RPMI7951 (cell line): Measurements from ENCODE around the gene MIPOL1. TPM values are rescaled to one million over a fixed set of nuclear protein-coding genes. Genes with fewer than 3 reads are reported as not detected.
A peak's percentile ranks its signal among the peaks of the same experiment; 100 is the strongest.
"Not testable (repeated sequence)": the region's sequence is repeated elsewhere in the genome, so short reads cannot be mapped to it uniquely, and the experiment has no call there.

ENCODE experiments used
- DNase-seq: peaks from one replicate; pipeline ENCODE4 v3.0.0-alpha.2; 2012; ENCODE audit warnings: low read depth
- total RNA-seq: library from RNA; depleted of rRNA; stranded (reverse); fragments of >200 nt; shearing (Covaris generic); gene quantifications from 2 replicates; pipeline ENCODE4 v1.2.3, GENCODE V29; 2014

Gene MIPOL1
- total RNA-seq, 1 experiment from 2014 or later, result 5.4 TPM

- peak; percentile 1 for DNase-seq
Measured at GRCh38 chr14:37546621-37547447, 349.1 kb downstream of the MIPOL1 start.

GRCh38 chr14:37550511-37550910 lies 352.8 kb downstream of the MIPOL1 start:
- no peak for DNase-seq

- DNase-seq, result no peak
Measured at GRCh38 chr14:37551119-37551518, 353.4 kb downstream of the MIPOL1 start.

DNA sequence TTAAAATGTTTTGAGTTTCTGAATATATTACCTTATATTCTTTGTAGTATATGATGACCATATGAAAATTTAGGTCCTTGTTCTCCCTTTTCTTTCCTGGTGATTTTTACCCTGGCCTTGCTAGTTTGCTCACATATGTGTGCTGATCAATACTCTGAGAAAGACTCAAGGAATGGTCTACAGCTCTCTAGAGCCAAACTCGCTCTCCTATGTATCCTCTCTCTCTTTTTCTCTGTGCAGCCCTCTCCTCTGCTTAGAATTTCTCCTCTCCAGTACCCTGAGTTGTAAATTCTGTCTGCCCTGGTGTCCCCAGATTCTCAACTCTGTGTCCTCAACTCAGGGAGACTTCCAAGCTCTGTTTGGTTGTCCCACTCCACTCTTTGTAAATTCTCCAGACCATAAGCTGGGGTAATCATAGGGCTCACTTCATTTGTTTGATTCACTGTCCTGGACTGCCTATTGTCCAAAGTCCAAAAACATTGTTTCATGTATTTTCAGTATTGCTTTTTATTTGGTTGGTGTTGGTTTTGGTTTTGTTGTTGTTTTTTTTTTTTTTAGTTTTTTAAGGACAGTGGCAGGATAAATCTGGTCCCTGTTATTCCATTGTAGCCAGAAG lies 356.3 kb downstream of the MIPOL1 start:
- DNase-seq, result no peak

DNA sequence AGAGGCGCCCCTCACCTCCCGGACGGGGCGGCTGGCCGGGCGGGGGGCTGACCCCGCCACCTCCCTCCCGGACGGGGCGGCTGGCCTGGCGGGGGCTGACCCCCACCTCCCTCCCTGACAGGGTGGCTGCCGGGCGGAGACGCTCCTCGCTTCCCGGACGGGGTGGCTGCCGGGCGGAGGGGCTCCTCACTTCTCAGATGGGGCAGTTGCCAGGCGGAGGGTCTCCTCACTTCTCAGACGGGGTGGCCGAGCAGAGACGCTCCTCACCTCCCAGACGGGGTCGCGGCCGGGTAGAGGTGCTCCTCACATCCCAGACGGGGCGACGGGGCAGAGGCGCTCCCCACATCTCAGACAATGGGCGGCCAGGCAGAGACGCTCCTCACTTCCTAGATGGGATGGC lies 357.9 kb downstream of the MIPOL1 start:
- DNase-seq, result not testable (repeated sequence)

DNA sequence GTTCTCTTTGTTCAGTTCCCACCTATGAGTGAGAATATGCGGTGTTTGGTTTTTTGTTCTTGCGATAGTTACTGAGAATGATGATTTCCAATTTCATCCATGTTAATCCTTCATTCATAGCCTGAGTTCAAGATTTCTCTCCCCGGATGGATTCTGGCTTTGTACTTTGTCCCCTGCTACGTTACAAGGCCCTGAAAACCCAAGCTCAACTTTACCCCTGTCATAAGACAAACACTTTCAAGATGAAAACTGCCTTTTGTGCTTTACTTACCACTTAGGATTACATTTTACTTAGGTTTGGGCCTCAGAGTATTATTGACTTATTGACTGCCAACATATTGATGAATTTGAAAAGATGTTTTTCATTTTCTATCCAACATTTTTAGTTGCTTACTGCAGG lies 361.0 kb downstream of the MIPOL1 start:
- DNase-seq, result no peak

DNA sequence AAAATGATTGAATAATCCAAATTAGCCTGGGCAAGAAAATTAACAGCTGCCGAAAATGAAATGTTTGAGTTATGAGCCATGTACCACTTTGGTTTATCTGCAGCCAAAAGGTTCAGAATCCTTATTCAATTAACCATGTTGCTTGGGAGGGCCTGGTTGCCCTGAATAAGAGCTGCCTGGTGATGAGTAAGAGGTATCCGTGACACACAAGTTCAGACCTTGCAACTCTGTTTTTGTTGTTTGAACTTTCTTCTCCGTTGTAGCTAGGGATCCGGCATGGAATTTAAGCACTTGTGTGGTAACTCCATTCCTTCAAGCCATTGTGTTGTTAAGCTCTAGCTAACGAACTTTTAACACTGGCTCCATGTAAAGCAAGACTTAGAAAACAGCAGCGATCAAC lies 361.6 kb downstream of the MIPOL1 start:
- DNase-seq, result no peak

DNA sequence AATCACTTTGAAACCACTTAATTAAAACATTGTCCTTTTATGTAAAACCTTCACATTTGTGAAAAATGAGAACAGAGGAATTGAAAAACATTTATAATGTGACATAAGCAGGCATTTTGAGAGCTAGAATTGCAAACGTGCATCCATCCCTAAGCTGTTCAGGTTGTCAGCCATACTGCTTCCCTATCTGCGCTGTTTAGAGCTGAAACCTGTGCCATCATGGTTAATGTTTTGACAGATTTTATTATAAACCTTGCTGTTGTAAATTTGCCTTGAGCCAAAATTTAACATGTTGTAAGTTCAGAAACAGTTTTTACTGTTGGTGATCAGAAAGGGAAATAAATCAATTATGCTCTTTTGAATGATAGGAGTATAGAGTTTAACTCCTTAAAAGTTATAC lies 365.5 kb downstream of the MIPOL1 start:
- DNase-seq, result no peak

DNA sequence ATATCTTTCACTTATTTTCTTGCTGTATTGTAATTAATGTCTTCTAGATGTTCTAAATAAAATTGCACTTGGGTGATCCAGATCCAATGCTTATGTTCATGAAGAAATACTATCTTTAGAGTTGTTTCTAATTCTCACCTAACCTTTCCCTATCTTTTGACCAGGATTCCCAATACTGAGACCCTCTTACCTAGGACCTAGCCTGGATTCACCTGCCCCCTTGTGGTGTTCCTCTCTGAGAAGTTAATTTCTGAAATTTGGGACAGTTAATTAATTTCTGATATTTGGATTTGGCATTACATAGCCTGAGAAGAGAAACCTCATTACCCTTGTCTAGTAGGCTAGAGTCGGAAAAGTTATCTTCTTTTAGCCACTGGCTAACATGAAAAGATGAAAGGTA lies 367.8 kb downstream of the MIPOL1 start:
- DNase-seq, result no peak

DNA sequence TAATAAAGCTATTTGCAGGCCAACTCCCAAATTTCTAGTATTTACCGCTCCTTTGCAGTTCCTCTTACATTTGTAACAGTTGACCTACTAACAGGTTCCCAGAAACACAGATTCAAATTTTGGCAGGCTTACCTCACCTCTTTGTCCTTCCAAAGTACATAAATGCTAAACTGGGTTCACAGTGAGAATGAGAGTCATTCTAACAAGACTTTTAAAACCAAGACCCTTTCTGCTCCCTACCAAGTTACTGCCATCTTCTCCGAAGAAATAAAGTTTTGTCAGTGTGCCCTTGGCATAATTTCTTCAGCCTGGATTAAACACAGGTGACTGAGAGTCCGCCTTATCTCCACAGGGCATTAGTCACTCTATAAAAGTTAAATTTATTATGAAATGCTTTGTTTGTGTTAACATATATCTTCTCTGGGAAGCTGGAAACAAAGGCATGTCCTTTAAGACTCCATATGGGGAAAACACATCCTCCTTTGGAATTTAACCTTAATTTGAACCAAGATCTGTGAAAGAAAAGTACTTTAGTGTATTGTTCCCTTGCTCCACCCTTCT lies 369.2 kb downstream of the MIPOL1 start:
- DNase-seq, result no peak

- DNase-seq, result no peak
Measured at GRCh38 chr14:37569729-37570128, 372.0 kb downstream of the MIPOL1 start.

DNA sequence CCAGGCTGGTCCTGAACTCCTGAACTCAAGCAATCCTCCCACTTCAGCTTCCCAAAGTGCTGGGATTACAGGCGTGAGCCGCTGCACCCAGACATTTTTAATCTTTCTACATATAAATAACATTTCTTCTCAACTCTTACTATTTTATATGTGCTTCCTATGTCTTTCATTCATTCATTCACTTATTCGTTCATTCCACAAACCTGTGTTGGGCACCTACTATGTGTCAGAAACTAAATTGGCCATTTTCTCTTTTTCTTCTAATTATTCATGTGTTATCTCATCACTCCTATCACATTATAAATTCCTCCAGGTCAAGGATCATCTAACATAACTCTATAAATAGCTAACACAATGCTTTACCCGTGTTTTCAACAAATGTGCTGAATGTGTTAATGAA lies 373.7 kb downstream of the MIPOL1 start:
- no peak for DNase-seq

GRCh38 chr14:37573356-37573755 lies 375.6 kb downstream of the MIPOL1 start:
- no peak for DNase-seq

- no peak for DNase-seq
Measured at GRCh38 chr14:37579274-37579673, 381.5 kb downstream of the MIPOL1 start.

- DNase-seq, result no peak
Measured at GRCh38 chr14:37580146-37580545, 382.4 kb downstream of the MIPOL1 start.

DNA sequence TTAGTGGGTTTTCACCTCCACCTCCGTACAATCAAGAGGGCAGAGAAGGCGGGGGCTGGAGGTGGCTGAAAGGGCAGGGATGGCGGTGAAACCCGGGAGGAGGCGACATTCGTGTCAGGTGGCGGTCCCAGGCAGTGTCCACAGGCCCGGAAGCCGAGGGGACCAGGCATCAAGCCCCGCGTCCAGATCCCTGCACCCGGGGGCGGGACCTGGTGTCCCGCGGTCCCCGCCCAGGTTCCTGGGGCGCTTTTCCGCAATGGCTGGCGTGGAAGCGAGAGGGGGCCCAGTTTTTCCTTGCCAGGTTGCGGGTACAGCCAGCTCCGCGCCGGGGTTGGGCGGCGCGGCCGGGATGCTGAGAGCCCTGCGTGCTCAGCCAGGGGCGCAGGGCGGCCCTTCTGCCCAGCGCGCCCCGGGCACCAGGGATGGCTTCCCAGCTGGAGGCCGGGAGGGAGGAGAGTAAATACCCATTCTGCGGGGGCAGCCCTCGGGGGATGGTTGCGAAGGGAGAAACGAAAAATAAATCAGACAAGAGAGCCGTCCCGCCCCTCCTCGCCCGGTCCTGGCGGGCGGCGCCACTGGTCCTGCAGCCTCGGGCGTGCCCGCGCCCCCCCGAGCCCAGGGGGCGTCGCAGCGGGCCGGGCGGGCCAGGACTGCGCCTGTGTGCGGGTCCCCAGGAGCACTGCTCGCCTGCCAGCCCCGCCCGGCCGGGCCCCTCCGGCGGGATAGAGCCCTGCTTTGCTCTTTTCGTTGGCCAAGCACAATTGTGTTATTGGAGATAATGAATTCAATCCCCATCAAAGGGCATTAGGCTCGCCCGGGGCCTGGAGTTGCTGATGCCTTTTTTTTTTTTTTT lies 385.8 kb downstream of the MIPOL1 start:
- DNase-seq, result no peak

GRCh38 chr14:37584211-37585100 lies 386.7 kb downstream of the MIPOL1 start:
- DNase-seq, result no peak

DNA sequence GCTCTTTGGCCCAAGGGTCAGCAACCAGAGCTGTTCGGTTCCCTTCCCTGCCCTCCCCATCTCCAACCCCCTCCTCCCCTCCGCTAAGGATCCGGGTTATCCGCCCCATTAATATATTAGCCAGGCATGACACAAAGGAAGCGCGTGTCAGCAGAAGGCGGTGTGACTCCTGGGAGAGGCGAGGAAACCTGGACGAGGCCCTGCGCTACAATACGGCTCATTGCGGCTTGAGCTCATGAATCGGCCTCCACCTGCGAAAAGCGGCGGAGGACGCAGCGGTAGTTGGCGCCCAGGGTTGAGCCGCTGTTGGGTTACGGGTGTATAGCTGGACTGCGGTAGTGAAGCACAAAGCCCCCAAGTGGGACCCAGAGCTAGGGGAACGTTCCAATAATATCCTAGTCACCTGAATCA lies 387.4 kb downstream of the MIPOL1 start:
- no peak for DNase-seq

DNA sequence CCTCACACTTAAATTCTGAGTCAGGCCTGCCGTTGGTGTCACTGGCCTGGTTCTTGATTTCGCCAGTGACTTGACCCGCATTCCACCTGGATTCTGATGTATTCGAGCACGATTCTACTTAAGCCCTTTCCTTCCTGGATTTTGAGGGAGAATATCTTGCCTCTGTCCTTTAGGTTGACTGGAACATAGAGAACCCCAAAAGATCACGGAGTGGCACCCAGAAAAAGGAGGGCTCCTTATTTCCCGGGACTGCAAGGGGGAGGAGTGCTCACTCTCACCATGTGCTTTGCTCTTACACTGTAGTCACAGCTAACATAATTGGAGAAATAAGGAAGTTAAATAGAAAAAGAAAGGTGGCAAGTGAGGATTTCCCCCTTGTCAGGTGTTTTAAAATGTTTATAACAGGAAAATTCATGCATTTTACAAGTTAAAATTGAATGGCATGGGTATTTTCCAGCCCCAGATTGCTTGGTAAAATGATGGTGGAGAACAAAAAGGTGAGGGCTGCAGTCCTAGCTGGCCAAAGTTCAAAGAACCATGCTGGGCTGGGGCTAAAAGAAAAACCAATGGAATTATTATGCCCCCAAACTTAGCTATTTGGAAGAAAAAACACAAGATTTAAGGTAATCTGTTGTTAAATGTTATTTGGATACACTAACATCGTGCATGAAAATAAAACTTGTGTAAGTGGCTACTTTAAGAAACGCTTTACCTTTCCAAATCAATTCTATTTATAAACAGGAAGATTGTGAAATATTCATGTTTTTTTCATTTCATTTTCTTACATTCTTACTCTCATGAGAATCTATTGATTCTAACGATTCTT lies 388.4 kb downstream of the MIPOL1 start:
- DNase-seq, result no peak

DNA sequence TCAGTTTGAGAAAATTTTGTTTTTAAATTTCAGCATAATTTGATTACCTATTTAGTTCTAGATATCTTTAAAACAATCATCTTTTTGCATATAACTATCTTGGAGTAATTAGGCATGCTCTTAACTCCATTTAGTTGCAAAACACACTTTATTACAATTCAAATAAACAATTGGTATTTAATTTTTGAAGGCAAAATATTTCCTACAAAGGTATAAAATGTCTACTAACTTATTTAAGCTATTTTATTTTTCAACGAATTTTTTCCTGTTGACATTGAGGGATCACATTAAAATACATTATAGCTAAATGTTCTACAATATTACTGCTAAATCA lies 389.0 kb downstream of the MIPOL1 start:
- DNase-seq, result no peak
